H9 (cell line): Measurements from ENCODE around the gene B4GALNT2. TPM values are rescaled to one million over a fixed set of nuclear protein-coding genes. Genes with fewer than 3 reads are reported as not detected.
"Not testable (repeated sequence)": the region's sequence is repeated elsewhere in the genome, so short reads cannot be mapped to it uniquely, and the experiment has no call there.

Source experiments
- DNase-seq: peaks from one replicate; pipeline ENCODE4 v3.0.0-alpha.2; 2017
- H2AFZ ChIP-seq: one replicate; pipeline ENCODE4 v1.6.1; 2013; ENCODE audit warnings: mild to moderate bottlenecking, low read length, control low read depth, moderate library complexity
- H2AK5ac ChIP-seq: 2 replicates; pipeline ENCODE4 v1.6.1; 2013; ENCODE audit warnings: low read length, control low read depth, mixed read lengths; ENCODE audit not compliant: insufficient read length
- H2BK120ac ChIP-seq: one replicate; pipeline ENCODE4 v1.6.1; 2013; ENCODE audit warnings: low read depth, mild to moderate bottlenecking, low read length, control low read depth, inconsistent platforms; ENCODE audit not compliant: poor library complexity, severe bottlenecking
- H2BK12ac ChIP-seq: 2 replicates; pipeline ENCODE4 v1.6.1; 2013; ENCODE audit warnings: low read length, control low read depth, mixed read lengths, low read depth; ENCODE audit not compliant: insufficient read length
- H2BK15ac ChIP-seq: 2 replicates; pipeline ENCODE4 v1.6.1; 2013; ENCODE audit warnings: low read depth, low read length, control low read depth
- H2BK20ac ChIP-seq: one replicate; pipeline ENCODE4 v1.6.1; 2013; ENCODE audit warnings: low read depth, mild to moderate bottlenecking, low read length, control low read depth, inconsistent platforms; ENCODE audit not compliant: poor library complexity, severe bottlenecking
- H2BK5ac ChIP-seq: 2 replicates; pipeline ENCODE4 v1.6.1; 2013; ENCODE audit warnings: low read length, control low read depth, mixed read lengths; ENCODE audit not compliant: insufficient read length
- H3K14ac ChIP-seq: 2 replicates; pipeline ENCODE4 v1.6.1; 2013; ENCODE audit warnings: low read length, control low read depth; ENCODE audit not compliant: insufficient read depth
- H3K18ac ChIP-seq: 2 replicates; pipeline ENCODE4 v1.6.1; 2013; ENCODE audit warnings: low read depth, mild to moderate bottlenecking, mixed read lengths, low read length, control low read depth; ENCODE audit not compliant: insufficient read length
- H3K23ac ChIP-seq: 2 replicates; pipeline ENCODE4 v1.6.1; 2013; ENCODE audit warnings: low read length, control low read depth, mixed read lengths, low read depth; ENCODE audit not compliant: insufficient read length
- H3K23me2 ChIP-seq: 2 replicates; pipeline ENCODE4 v1.6.1; 2013; ENCODE audit warnings: low read depth, mild to moderate bottlenecking, mixed read lengths, low read length, control low read depth; ENCODE audit not compliant: insufficient read length, poor library complexity, severe bottlenecking
- H3K27ac ChIP-seq: 2 replicates; pipeline ENCODE4 v1.5.1; 2013; ENCODE audit warnings: low read length, control low read depth, mixed read lengths, low read depth; ENCODE audit not compliant: insufficient read length
- H3K27me3 ChIP-seq: 2 replicates; pipeline ENCODE4 v1.6.1; 2013; ENCODE audit warnings: low read length, control low read depth, inconsistent platforms; ENCODE audit not compliant: insufficient read depth
- H3K4ac ChIP-seq: 2 replicates; pipeline ENCODE4 v1.6.1; 2013; ENCODE audit warnings: low read depth, mild to moderate bottlenecking, control low read depth, inconsistent platforms, low read length, moderate library complexity
- H3K4me1 ChIP-seq: 2 replicates; pipeline ENCODE4 v1.6.1; 2013; ENCODE audit warnings: low read length, control low read depth, inconsistent platforms; ENCODE audit not compliant: insufficient read depth
- H3K4me2 ChIP-seq: 2 replicates; pipeline ENCODE4 v1.6.1; 2013; ENCODE audit warnings: low read length, control low read depth, mixed read lengths; ENCODE audit not compliant: insufficient read length, insufficient read depth
- H3K56ac ChIP-seq: 2 replicates; pipeline ENCODE4 v1.6.1; 2013; ENCODE audit warnings: low read depth, mild to moderate bottlenecking, mixed read lengths, low read length, control low read depth; ENCODE audit not compliant: insufficient read length
- H3K79me1 ChIP-seq: 2 replicates; pipeline ENCODE4 v1.6.1; 2013; ENCODE audit warnings: low read depth, mild to moderate bottlenecking, moderate library complexity, low read length, control low read depth, inconsistent platforms; ENCODE audit not compliant: insufficient read depth, poor library complexity, severe bottlenecking
- H3K79me2 ChIP-seq: 2 replicates; pipeline ENCODE4 v1.6.1; 2013; ENCODE audit warnings: low read length, control low read depth, inconsistent platforms; ENCODE audit not compliant: insufficient read depth
- H3K9ac ChIP-seq: 2 replicates; pipeline ENCODE4 v1.6.1; 2013; ENCODE audit warnings: low read length, control low read depth, mixed read lengths; ENCODE audit not compliant: insufficient read length; ENCODE audit errors: extremely low read depth
- H3K9me3 ChIP-seq: one replicate; pipeline ENCODE4 v1.6.1; 2013; ENCODE audit warnings: low read depth, low read length, inconsistent platforms; ENCODE audit not compliant: control insufficient read depth
- H3T11ph ChIP-seq: one replicate; pipeline ENCODE4 v1.6.1; 2013; ENCODE audit warnings: mild to moderate bottlenecking, low read length, control low read depth, inconsistent platforms
- H4K20me1 ChIP-seq: one replicate; pipeline ENCODE4 v1.6.1; 2013; ENCODE audit not compliant: control insufficient read depth, insufficient read length, insufficient read depth
- H4K5ac ChIP-seq: 2 replicates; pipeline ENCODE4 v1.6.1; 2013; ENCODE audit warnings: low read depth, mild to moderate bottlenecking, mixed read lengths, low read length, control low read depth; ENCODE audit not compliant: insufficient read length
- H4K8ac ChIP-seq: replicated peaks from 2 replicates; pipeline ENCODE4 v1.6.1; 2013; ENCODE audit warnings: low read length, control low read depth, mixed read lengths, low read depth; ENCODE audit not compliant: insufficient read length
- H4K91ac ChIP-seq: 2 replicates; pipeline ENCODE4 v1.6.1; 2013; ENCODE audit warnings: low read depth, mild to moderate bottlenecking, moderate library complexity, mixed read lengths, low read length, control low read depth; ENCODE audit not compliant: insufficient read length
- H3K27ac Mint-ChIP-seq, 3 experiments: 2 replicates in 2 of 3; 3 replicates in 1 of 3; pipeline ENCODE4 v1.8.0; 2020 to 2021; ENCODE audit warnings: mixed read lengths in 3 of 3, mild to moderate bottlenecking in 1 of 3, moderate library complexity in 1 of 3
- H3K27me3 Mint-ChIP-seq: 2 replicates; pipeline ENCODE4 v1.8.0; 2021; ENCODE audit warnings: low read depth, mild to moderate bottlenecking, moderate library complexity, mixed read lengths
- H3K36me3 Mint-ChIP-seq, 3 experiments: 2 replicates in 2 of 3; 3 replicates in 1 of 3; pipeline ENCODE4 v1.8.0; 2020 to 2021; ENCODE audit warnings: low read depth in 3 of 3, mixed read lengths in 3 of 3; ENCODE audit not compliant: insufficient read depth in 1 of 3
- H3K4me1 Mint-ChIP-seq, 2 experiments: 2 replicates each; pipeline ENCODE4 v1.8.0; 2020; ENCODE audit warnings: mixed read lengths in 2 of 2
- H3K4me3 Mint-ChIP-seq, 2 experiments: 2 replicates in 1 of 2; 3 replicates in 1 of 2; pipeline ENCODE4 v1.8.0; 2020 to 2021; ENCODE audit warnings: mild to moderate bottlenecking in 2 of 2, mixed read lengths in 2 of 2, moderate library complexity in 1 of 2
- H3K9me3 Mint-ChIP-seq, 2 experiments: 2 replicates in 1 of 2; 3 replicates in 1 of 2; pipeline ENCODE4 v1.8.0; 2020; ENCODE audit warnings: mild to moderate bottlenecking in 2 of 2, mixed read lengths in 2 of 2, moderate library complexity in 1 of 2
- WGBS: extraction: QIAGEN DNeasy Blood & Tissue Kit; methylation state at CpG from one replicate; pipeline ENCODE4 v1.1.7; 2013; ENCODE audit warnings: missing lambda C conversion rate, low lambda C conversion rate, mixed read lengths; ENCODE audit not compliant: insufficient read length; ENCODE audit errors: extremely low coverage; 5-methylcytosine and 5-hydroxymethylcytosine counted together
- total RNA-seq: library from RNA; stranded (reverse); gene quantifications from 2 replicates; pipeline ENCODE4 v1.2.1, GENCODE V29; 2021
- TF ChIP-seq, protein P1 (sequence below): fragments of 200-600 bp; sonication (generic); conservative IDR thresholded peaks from 3 replicates; pipeline ENCODE4 v1.8.0; 2021; ENCODE audit warnings: antibody characterized with exemption, mild to moderate bottlenecking

B4GALNT2 gene
- total RNA-seq, 1 experiment from 2014 or later = not detected

DNA sequence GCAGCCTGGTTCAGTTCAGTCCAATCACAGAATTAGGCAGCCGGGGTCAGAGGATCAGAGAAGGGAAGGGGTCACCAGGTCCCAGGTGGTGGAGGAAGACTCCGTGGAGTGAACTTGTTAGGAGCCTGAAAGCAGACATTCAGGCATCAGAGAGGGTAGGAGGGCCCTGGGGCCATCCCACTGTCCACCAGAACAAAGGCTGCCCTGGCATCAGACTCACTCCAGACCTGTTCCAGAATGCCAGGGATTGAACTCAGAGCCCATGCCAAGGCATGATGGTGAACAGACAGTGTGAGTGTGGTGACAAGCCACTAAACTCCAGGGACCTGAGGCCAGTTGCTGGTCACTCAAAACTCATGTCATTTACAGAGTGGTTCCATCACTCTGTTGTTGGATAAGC, 37.6 kb downstream of the B4GALNT2 start:
- no peak overlapping the region for H3K4me2 ChIP-seq
- no peak overlapping the region for H3K4ac ChIP-seq
- H3K27ac ChIP-seq = no peak overlapping the region
- no peak overlapping the region for H3K56ac ChIP-seq
- H3K27ac Mint-ChIP-seq = no peak overlapping the region
- H3K9me3 Mint-ChIP-seq = peaks cover 22 to 25% of the 10 kb centered on the region in 2 experiments
- no peak overlapping the region for H3K18ac ChIP-seq
- peaks cover 2 to 5% (median 4%) of the 10 kb centered on the region in 3 experiments; a peak in 5 of 7 replicates for H3K36me3 Mint-ChIP-seq
- H3K79me2 ChIP-seq = no peaks in the 10 kb centered on the region
- H3K4me3 Mint-ChIP-seq = no peak overlapping the region
- no peak overlapping the region for H3K14ac ChIP-seq
- H2BK15ac ChIP-seq = no peak overlapping the region
- H2BK12ac ChIP-seq = no peak overlapping the region
- H3K23ac ChIP-seq = no peak overlapping the region
- no peak overlapping the region for H3T11ph ChIP-seq
- H2BK20ac ChIP-seq = no peak overlapping the region
- H3K4me1 Mint-ChIP-seq = no peaks in the 10 kb centered on the region; a peak in 1 of 4 replicates
- H4K20me1 ChIP-seq = no peaks in the 10 kb centered on the region
- TF ChIP-seq, protein P1, sequence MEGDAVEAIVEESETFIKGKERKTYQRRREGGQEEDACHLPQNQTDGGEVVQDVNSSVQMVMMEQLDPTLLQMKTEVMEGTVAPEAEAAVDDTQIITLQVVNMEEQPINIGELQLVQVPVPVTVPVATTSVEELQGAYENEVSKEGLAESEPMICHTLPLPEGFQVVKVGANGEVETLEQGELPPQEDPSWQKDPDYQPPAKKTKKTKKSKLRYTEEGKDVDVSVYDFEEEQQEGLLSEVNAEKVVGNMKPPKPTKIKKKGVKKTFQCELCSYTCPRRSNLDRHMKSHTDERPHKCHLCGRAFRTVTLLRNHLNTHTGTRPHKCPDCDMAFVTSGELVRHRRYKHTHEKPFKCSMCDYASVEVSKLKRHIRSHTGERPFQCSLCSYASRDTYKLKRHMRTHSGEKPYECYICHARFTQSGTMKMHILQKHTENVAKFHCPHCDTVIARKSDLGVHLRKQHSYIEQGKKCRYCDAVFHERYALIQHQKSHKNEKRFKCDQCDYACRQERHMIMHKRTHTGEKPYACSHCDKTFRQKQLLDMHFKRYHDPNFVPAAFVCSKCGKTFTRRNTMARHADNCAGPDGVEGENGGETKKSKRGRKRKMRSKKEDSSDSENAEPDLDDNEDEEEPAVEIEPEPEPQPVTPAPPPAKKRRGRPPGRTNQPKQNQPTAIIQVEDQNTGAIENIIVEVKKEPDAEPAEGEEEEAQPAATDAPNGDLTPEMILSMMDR = no peak
- peaks cover 12% of the 10 kb centered on the region for H3K9me3 ChIP-seq
- DNase-seq = no peak
- no peaks in the 10 kb centered on the region for H3K79me1 ChIP-seq
- no peaks in the 10 kb centered on the region for H3K27me3 ChIP-seq
- no peak overlapping the region for H2BK5ac ChIP-seq
- no peak overlapping the region for H4K5ac ChIP-seq
- no peak overlapping the region for H2BK120ac ChIP-seq
- no peak overlapping the region for H2AK5ac ChIP-seq
- no peaks in the 10 kb centered on the region for H3K23me2 ChIP-seq
- no peaks in the 10 kb centered on the region for H3K4me1 ChIP-seq
- H2AFZ ChIP-seq = no peak overlapping the region
- peaks cover 37% of the 10 kb centered on the region for H3K27me3 Mint-ChIP-seq
- no peak overlapping the region for H3K9ac ChIP-seq
- WGBS = no CpG with 5 or more reads among the region's 2 CpGs
- H4K91ac ChIP-seq = no peak overlapping the region
- no peak overlapping the region for H4K8ac ChIP-seq

DNA sequence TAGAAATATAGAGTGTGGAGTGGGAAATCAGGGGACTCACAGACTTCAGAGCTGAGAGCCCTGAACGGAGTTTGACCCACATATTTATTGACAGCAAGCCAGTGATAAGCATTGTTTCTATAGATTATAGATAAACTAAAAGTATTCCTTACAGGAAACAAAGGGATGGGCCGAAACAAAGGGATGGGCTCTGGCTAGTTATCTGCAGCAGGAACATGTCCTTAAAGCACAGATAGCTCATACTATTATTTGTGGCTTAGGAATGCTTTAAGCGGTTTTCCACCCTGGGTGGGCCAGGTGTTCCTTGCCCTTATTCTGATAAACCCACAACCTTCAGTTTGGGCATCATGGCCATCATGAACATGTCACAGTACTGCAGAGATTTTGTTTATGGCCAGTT, 38.1 kb downstream of the B4GALNT2 start:
- H2BK12ac ChIP-seq, H3T11ph ChIP-seq, H2BK20ac ChIP-seq, H3K4ac ChIP-seq, H3K27me3 ChIP-seq, H2AFZ ChIP-seq, H4K5ac ChIP-seq, H3K79me2 ChIP-seq, H3K4me1 Mint-ChIP-seq, H3K18ac ChIP-seq, H3K23ac ChIP-seq, H3K56ac ChIP-seq, H3K4me2 ChIP-seq, H3K4me3 Mint-ChIP-seq, H3K4me1 ChIP-seq, H4K91ac ChIP-seq, H3K36me3 Mint-ChIP-seq, DNase-seq, H2BK5ac ChIP-seq, H4K20me1 ChIP-seq, H3K27ac ChIP-seq, H2BK120ac ChIP-seq, H3K14ac ChIP-seq, H2AK5ac ChIP-seq, H3K27ac Mint-ChIP-seq, H3K9ac ChIP-seq, H3K23me2 ChIP-seq, H3K79me1 ChIP-seq, H4K8ac ChIP-seq, H2BK15ac ChIP-seq: not testable (repeated sequence)
- no CpG with 5 or more reads among the region's 3 CpGs for WGBS
- H3K27me3 Mint-ChIP-seq = peaks cover 39% of the 10 kb centered on the region
- H3K9me3 Mint-ChIP-seq = peaks cover 27 to 30% of the 10 kb centered on the region in 2 experiments
- peaks cover 16% of the 10 kb centered on the region for H3K9me3 ChIP-seq
